ENCODE results near the gene B3GNT3. TPM values are rescaled to one million over a fixed set of nuclear protein-coding genes. Genes with fewer than 3 reads are reported as not detected.

B3GNT3 gene
- total and polyA plus RNA-seq, 2 of the 13 experiments (the other 11 are each of a cell fraction or from before 2014, with no cell fraction given): 0.86 to 4.0 TPM

DNA sequence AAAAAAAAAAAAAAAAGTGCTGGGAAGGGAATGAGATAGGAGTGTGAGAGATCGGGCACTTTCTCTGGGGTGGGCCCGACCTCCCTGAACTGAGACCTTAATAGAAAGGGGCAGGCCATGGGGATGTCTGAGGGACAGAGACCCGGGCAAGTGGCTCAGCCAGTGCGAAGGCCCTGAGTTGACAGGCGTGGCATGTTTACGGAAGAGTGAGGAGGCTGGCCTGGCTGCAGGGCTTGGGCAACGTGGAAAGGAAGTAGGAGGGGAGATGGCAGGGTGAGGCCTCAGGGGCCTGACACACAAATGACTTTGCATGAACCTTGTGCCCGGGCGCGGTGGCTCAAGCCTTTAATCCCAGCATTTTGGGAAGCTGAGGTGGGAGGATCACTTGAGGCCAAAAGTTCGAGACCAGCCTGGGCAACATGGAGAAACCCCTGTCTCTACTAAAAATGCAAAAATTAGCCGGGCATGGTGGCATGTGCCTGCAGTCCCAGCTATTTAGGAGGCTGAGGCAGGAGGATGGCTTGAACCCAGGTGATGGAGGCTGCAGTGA, 29.8 kb upstream of the B3GNT3 start (continued):
- TF ChIP-seq CENPX (CRISPR knock-in tag; IDR thresholded peaks at IDR 0.05) (no peak), ZSCAN9 (CRISPR knock-in tag; IDR thresholded peaks at IDR 0.05; ENCODE audit: borderline replicate concordance) (no peak), ARHGAP35 (CRISPR knock-in tag; IDR thresholded peaks at IDR 0.05; ENCODE audit: borderline replicate concordance) (no peak), ZSCAN29 (CRISPR knock-in tag; conservative IDR thresholded peaks at IDR 0.05) (no peak), ZNF619 (CRISPR knock-in tag; IDR thresholded peaks at IDR 0.05) (no peak), ZNF629 (CRISPR knock-in tag; conservative IDR thresholded peaks at IDR 0.05) (peak; percentile 73), NFKBIZ (CRISPR knock-in tag; IDR thresholded peaks at IDR 0.05) (no peak), ADNP (CRISPR knock-in tag; IDR thresholded peaks at IDR 0.05) (peak; percentile 94), PCBP2 (optimal IDR thresholded peaks at IDR 0.05; ENCODE audit: low read depth, low read length, poor library complexity, severe bottlenecking) (no peak), SP4 (CRISPR knock-in tag; IDR thresholded peaks at IDR 0.05) (0 out of 2 replicates have a peak, but pooled peaks have one; percentile 35), ZNF24 (IDR thresholded peaks at IDR 0.05) (peak; percentile 63), NR2F1 (CRISPR knock-in tag; IDR thresholded peaks at IDR 0.05) (0 out of 4 replicates have a peak, but pooled peaks of 1 of the 2 experiments have one; percentile 7), NFYC (CRISPR knock-in tag; IDR thresholded peaks at IDR 0.05) (no peak), ZMYM4 (CRISPR knock-in tag; IDR thresholded peaks at IDR 0.05) (peak; percentile 63; the same call in 1 of the 2 replicates), SP2 (CRISPR knock-in tag; IDR thresholded peaks at IDR 0.05) (no peak), ZSCAN12 (CRISPR knock-in tag; IDR thresholded peaks at IDR 0.05) (no peak)
- TF ChIP-seq, protein P1, sequence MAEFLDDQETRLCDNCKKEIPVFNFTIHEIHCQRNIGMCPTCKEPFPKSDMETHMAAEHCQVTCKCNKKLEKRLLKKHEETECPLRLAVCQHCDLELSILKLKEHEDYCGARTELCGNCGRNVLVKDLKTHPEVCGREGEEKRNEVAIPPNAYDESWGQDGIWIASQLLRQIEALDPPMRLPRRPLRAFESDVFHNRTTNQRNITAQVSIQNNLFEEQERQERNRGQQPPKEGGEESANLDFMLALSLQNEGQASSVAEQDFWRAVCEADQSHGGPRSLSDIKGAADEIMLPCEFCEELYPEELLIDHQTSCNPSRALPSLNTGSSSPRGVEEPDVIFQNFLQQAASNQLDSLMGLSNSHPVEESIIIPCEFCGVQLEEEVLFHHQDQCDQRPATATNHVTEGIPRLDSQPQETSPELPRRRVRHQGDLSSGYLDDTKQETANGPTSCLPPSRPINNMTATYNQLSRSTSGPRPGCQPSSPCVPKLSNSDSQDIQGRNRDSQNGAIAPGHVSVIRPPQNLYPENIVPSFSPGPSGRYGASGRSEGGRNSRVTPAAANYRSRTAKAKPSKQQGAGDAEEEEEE (CRISPR knock-in tag; IDR thresholded peaks at IDR 0.05; ENCODE audit: borderline replicate concordance): no peak
- TF ChIP-seq, protein P2, sequence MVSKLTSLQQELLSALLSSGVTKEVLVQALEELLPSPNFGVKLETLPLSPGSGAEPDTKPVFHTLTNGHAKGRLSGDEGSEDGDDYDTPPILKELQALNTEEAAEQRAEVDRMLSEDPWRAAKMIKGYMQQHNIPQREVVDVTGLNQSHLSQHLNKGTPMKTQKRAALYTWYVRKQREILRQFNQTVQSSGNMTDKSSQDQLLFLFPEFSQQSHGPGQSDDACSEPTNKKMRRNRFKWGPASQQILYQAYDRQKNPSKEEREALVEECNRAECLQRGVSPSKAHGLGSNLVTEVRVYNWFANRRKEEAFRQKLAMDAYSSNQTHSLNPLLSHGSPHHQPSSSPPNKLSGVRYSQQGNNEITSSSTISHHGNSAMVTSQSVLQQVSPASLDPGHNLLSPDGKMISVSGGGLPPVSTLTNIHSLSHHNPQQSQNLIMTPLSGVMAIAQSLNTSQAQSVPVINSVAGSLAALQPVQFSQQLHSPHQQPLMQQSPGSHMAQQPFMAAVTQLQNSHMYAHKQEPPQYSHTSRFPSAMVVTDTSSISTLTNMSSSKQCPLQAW (CRISPR knock-in tag; IDR thresholded peaks at IDR 0.05): no peak
- TF ChIP-seq, protein P3, sequence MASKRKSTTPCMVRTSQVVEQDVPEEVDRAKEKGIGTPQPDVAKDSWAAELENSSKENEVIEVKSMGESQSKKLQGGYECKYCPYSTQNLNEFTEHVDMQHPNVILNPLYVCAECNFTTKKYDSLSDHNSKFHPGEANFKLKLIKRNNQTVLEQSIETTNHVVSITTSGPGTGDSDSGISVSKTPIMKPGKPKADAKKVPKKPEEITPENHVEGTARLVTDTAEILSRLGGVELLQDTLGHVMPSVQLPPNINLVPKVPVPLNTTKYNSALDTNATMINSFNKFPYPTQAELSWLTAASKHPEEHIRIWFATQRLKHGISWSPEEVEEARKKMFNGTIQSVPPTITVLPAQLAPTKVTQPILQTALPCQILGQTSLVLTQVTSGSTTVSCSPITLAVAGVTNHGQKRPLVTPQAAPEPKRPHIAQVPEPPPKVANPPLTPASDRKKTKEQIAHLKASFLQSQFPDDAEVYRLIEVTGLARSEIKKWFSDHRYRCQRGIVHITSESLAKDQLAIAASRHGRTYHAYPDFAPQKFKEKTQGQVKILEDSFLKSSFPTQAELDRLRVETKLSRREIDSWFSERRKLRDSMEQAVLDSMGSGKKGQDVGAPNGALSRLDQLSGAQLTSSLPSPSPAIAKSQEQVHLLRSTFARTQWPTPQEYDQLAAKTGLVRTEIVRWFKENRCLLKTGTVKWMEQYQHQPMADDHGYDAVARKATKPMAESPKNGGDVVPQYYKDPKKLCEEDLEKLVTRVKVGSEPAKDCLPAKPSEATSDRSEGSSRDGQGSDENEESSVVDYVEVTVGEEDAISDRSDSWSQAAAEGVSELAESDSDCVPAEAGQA (IDR thresholded peaks at IDR 0.05; ENCODE audit: low read depth): 0 out of 2 replicates have a peak, but pooled peaks have one; percentile 36
- TF ChIP-seq, protein P3 (CRISPR knock-in tag; IDR thresholded peaks at IDR 0.05; ENCODE audit: borderline replicate concordance): no peak

All from HepG2 (cell line).